NCI-H187 treated with DMSO at 0.1 percent for 48 hours (cell line): Measurements from ENCODE around the gene ZNF331.

ENCODE experiments used
- DNase-seq: peaks from one replicate; lab custom pipeline; 2025; lab: John Stamatoyannopoulos, UW

ZNF331 gene

DNA sequence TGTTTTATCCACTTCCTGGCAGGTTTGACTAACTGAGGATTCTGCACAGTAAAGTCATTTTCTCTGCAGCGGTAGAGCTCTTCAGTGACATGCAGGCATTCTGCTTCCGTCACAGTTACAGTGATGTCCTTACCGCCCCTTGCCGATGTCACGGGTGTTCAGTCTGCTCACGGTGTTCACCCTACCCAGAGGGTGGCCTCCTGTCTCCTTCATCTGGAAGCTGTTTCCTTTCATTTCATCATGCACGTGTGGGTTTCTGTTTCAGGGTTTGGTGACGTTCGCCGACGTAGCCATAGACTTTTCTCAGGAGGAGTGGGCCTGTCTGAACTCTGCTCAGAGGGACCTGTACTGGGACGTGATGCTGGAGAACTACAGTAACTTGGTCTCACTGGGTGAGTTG lies 33.4 kb downstream of the ZNF331 start:
- no peak for DNase-seq

DNA sequence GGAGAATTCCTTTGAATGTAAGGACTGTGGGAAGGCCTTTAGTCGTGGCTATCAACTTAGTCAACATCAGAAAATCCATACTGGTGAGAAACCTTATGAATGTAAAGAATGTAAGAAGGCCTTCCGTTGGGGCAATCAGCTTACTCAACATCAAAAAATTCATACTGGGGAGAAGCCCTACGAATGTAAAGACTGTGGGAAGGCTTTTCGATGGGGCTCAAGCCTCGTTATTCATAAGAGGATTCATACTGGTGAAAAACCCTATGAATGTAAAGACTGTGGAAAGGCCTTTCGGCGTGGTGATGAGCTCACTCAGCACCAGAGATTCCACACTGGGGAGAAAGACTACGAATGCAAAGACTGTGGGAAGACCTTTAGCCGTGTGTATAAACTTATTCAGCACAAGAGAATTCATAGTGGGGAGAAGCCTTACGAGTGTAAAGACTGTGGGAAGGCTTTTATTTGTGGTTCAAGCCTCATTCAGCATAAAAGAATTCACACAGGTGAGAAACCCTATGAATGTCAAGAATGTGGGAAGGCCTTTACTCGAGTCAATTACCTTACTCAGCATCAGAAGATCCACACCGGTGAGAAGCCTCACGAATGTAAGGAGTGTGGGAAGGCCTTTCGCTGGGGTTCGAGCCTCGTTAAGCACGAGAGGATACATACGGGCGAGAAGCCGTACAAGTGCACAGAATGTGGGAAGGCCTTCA lies 39.2 kb downstream of the ZNF331 start:
- DNase-seq: no peak

DNA sequence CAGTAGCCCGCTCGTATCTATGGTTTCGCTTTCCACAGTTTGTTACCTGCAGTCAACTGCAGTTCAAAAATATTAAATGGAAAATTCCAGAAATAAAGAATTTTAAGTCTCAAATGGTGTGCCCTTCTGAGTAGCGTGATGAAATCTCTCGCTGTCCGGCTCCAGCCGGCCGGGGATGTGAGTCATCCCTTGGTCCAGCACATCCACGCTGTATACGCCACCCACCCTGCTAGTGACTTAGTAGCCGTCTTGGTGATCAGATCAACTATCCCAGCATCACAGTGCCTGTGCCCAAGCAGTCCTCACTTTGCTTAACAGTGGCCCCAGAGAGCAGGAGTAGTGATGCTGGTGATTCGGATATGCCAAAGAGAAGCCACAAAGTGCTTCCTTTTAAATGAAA lies 40.0 kb downstream of the ZNF331 start:
- DNase-seq: no peak

DNA sequence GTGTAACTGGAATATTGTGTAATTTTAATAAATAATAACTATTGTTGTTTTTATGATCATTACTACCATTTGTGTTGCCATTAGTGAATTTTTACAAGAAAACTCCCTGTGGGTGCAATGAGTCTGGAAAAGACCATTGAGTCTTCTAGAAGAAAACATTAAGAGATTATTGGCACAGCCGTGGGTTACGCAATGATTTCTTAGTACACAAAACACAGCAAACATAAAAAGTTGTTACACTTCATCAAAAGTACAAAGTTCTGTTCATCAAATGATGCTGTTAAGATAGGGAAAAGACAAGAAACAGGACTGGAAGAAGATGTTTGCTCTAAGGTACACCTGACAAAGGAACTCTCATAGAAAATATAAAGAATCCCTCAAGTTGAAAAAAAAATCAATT lies 41.6 kb downstream of the ZNF331 start:
- DNase-seq: no peak

DNA sequence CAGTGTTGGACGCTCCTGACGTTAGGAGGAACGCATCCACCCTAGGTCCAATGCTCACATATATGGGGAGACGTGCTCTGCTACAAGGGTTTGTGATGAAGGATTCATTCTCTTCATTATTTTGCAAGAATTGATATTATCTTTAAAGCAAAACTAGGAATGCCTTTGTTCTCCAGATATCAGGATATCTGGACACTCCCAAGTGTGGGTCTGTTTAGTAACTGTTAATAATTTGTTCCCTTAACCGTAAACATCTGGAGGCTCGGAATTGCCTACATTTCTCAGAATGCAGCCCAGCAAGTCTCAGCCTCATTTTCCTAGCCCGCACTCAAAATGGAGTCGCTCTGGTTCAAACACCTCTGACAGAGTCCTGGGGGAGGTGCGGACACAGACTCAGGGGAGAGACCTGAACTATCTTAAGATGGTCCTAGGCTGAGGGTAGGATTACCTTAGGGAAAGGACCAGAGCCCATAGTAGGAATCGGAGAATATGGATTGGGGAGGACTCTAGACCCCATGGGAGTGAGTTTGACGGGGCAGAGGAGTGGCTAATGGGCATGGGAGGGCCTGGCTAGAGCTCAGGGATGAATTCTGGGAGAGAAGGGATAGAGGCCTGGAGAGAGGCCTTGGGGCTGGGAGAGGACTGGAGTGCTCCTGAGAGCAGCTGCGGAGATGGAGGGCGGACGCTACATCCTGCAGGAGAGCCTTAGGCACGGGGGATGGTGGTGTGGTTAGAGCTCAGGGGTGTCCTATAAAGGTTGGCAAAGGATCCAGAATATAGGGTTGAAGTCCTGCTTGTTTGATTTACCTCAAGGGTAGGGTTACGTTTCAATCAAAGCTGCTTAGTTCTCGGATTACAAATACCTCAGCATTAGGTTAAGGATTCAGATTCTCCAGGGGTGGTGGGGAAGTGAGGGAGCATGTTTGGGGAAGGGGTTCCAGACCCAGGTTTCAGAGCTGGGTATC lies 43.2 kb downstream of the ZNF331 start:
- no peak for DNase-seq

DNA sequence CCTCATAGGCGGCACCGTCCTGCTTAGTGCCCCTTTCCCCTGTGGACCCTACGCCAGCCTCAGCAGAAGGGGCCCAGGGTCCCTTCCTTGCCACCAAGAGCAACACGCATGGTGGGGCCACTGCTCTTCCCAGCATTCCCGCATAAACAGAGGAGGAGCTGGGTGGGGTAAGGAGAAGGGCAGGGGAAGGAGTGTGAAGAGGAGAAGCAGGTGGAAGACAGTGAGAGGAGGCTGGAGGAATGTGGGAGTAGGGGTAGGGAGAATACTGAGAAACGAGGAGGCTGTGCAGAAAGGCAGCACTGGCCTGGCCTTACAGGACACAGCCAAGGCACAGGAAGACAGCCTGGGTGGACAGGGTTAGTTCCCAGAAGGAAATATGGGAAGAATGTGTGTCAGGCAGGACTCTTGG lies 43.9 kb downstream of the ZNF331 start:
- no peak for DNase-seq

DNA sequence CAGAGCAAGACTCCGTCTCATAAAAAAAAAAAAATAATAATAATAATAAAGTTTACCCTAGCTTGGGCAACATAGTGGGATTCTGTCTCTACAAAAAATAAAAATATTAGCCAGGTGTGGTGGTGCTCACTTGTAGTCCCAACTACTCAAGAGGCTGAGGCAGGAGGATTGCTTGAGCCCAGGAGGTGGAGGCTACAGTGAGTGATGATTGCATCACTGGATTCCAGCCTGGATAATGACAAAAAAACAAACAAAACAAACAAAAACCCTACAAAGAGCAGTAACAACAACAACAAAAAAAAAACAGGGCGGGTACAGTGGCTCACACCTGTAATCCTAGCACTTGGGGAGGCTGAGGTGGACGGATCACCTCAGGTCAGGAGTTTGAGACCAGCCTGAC lies 45.2 kb downstream of the ZNF331 start:
- DNase-seq: no peak

DNA sequence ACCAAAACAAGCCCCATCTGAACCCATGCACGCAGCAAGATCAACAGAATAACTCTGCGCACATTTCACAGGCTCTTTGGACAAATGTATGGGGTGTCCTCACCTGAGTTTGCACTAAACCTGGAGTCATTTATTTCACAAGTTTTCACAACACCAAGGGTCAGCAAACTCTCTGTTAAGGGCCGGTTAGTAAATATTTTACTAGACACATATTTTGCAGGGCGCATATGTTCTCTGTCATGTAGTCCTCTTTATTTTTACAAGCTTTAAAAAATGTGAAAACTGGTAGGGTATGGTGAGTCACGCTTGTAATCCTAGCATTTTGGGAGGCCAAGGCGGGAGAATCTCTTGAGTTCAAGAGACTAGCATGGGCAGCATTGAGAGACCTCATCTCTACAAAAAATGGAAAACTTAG lies 48.3 kb downstream of the ZNF331 start:
- DNase-seq: no peak

DNA sequence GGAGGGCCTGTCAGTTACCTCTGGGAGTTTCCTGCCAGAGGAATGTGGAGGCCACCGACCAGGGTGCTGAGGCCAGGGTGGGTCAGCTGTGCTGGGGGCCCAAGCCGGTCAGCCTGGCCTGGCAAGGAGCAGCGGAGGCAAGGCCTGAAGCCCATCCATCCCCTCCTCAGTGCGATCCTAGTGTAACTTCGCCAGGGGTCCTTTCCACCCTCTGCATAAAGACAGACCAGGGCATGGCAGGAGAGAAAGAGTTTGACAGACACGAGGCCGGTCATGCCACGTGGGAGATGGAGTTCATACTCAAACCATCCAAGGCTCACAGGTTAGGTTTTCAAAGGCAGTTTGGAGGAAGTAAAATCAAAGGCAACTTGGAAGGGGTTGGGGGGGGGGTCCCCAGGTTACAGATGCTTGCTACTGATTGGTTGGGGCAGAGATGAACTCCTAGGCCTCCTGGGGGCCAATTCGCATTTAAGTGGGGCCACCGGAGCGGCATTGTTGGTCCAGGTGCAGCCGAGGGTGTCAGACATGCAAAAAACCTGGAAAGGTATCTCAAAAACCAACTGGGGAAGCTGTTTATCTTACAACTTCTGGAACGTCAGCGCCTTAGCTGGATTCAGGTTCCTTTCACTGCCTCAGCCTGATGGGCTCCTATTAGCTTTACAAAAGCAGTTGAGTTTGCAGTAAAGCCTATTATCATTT lies 57.0 kb downstream of the ZNF331 start:
- DNase-seq: no peak

DNA sequence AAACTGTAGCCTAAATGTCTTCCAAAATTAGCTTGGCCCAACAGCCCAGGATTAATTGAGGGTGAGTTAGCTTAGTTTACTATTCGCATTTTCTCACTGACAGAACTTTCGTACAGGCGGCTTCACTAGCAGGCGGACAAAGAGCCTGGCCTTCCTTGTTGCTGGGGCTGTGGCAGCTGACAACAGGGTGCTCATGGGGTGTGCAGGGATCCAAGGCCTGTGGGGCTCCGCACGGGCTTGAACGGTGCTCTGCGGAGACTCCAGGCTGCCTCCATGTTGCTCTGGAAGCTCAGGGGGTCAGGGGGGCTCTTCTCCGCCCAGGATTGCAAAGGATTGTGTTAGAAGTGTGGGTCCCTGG lies 57.5 kb downstream of the ZNF331 start:
- no peak for DNase-seq

DNA sequence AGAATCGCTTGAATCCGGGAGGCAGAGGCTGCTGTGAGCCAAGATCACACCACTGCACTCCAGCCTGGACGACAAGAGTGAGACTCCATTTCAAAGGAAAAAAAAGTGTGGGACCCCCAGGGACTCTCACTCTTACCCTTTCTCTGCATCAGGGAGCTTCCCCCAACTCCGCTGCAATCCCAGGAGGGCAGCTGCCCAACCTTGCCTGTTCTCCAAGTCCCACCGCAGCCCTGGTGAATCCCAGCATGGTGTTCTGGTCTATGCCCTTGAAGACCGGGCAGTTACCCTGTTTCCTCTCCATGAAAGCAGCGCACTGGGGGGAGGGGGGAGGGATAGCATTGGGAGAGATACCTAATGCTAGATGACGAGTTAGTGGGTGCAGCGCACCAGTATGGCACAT lies 58.1 kb downstream of the ZNF331 start:
- no peak for DNase-seq

DNA sequence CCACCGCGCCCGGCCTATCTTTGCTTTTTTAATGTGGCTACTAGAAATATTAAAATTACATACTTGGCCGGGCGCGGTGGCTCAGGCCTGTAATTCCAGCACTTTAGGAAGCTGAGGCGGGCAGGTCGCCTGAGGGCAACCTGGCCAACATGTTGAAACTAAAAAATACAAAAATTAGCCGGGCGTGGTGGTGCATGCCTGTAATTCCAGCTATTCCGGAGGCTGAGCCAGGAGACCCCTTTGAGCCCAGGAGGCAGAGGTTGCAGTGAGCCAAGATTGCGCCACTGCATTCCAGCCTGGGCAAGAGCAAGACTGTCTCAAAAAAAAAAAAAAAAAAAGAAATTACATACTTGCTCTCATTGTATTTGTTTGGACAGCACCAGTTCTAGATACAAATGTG lies 59.1 kb downstream of the ZNF331 start:
- no peak for DNase-seq

DNA sequence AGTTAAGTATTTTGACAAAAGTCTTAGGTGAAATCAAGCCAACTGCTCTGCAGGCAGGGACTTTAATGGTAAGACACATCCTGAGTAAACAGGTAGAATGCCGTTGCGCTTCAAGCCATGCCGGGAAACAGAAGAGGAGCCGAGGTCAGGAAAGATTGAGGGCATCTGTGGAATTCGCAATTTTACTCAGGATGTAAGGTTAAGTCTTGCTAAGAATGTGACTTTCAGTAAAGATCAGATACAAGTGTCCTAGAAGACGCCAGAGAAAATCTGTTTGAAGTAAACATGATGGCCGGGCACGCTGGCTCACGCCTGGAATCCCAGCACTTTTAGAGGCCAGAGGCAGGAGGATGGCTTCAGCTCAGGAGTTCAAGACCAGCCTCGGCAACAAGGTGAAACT lies 60.4 kb downstream of the ZNF331 start:
- no peak for DNase-seq

DNA sequence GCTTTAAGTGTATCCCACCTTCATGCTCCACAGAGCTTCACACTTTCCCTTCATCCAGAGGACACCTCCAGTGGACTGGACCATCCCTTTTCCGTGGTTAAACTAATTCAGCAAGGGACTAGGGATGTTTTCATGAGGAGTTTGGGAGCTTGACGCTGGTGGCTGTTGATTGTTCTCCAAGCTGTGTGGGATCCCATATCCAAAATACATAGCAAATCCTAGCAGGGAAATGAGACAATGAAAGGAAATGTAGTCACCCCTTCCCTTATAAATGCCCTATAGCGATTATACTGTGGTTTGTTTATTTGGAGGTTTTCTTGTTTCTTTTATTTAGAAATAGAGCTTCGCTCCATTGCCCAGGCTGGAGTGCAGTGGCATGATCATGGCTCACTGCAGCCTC lies 62.3 kb downstream of the ZNF331 start:
- DNase-seq: no peak

DNA sequence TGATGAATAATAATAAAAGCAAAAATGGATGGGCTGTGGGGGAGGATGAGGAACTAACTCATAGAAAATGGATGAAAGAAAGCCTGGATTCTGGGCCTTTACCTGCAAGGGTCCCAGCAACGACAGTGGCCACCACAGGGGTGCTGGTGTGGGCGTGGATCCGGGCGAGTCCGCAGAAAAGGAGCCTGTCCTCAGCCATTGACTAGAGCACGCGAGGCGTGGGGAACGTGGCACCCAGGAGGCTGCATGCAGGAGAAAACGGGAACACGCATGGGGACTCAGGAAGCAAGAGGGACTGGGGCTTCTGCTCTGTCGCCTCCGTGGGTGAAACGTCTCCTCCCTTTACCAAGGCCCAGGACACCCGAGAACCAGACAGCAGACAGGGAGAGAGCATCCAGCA lies 68.1 kb downstream of the ZNF331 start:
- no peak for DNase-seq

DNA sequence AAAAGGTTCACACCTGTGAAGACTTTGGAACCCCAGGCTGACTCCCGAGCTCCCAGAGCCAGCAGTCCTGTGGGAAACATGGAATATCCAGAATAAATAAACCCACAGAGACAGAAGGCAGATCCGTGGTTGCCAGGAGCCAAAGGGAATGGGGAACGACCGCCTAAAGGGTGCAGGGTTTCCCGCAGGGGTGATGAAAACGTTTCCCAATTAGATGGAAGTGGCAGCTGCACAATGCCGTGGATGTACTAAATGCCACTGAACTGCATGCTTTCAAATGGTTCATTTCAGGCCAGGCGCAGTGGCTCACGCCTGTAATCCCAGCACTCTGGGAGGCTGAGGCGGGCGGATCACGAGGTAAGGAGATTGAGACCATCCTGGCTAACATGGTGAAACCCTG lies 70.4 kb downstream of the ZNF331 start:
- no peak for DNase-seq

DNA sequence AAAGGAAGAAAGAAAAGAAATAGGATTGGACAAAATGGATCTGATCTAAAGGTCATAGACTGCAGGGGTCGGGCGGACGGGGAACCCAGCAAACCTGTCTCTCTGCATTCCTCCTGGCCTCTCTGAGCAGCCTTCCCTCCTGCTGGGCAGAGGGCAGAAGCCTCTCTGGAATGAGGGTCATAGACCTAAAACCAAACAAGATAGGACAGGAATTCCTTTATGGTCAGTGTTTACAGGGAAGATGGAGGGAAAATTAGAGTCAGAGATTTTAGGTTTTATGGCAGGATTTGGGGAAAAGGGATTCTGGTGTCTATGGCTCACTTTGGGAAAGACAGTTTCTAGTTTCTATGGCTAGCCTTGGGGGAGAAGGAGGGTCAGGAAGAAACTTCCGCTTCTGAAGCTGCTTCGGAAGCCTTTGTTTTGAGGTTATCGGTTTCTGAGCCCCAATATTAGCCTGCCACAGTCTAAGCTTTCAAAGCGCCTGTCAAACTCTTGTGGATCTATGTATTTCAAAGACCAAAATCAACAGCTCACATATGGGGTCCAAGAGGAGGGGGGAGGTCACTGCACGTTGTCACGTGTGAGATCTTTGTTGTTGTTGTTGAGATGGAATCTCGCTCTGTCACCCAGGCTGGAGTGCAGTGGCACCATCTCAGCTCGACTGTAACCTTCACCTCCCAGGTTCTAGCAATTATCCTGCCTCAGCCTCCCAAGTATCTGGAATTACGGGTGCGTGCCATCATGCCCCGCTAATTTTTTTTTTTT lies 75.0 kb downstream of the ZNF331 start:
- DNase-seq: no peak

DNA sequence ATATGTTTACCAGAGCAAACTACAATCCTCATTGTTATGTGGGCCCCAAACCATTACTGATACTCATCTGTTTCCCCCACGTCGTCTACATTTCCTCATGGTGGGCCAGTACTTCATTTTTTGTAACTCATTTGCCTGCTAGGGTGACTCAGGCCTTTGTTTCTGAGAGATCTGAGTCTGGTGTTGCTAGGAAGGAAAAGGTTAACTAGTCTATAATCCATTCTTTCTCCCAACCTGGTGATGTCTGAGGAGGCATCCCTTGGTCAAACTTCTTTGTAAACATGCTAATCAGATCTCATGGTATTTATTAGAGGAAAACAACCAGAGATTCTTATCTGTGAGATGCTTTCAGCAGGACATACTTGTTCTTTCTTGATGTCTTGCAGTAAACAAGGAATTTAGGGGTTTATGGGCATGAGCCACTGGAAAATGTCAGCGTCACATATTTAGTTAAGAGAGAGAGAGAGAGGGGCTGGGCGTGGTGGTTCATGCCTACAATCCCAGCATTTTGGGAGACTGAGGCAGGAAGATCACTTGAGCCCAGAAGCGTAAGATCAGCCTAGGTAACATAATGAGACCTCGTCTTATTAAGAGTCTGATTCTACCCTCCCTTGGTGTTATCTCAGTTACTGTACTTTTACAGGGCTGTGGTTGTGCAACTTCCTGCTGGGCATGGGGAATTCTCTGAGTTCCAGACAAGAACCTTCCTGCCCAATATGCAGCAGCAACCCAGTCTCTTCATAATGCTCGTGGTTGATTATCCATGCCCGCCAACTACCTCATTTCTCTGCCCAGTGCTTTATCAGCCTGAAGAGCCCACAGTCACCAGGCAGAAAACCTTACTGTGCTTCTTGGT lies 84.2 kb downstream of the ZNF331 start:
- DNase-seq: no peak

DNA sequence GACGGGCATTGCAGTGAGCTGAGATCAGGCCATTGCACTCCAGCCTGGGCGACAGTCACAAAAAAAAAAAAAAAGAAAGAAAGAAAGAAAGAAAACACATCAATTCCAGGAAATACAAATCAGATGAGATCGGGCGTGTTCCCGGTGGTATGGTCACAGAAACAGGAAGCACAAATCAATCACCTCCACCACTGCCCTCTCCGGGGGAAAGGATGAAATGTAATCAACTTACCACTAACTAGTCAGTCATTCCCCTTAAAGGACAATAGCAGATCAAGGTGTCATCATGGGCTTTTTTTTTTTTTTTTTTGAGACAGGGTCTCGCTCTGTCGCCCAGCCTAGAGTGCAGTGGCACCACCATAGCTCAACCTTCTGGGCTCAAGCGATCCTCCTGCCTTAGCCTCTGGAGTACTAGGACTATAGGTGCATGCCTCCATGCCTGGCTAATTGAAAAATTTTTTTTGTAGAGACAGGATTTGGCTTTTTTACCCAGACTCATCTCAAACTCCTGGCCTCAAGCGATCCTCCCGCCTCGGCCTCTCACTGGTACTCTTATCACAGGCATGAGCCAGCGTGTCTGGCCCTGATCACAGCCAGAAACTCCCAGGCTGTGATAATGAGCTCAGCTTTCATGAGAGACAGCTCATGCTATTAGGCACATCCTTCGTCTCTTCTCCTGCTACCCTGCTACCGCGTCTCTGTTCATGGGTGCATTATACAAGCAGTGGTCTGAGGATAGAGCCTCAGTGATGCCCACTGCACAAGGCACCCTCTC lies 87.0 kb downstream of the ZNF331 start:
- DNase-seq: no peak

DNA sequence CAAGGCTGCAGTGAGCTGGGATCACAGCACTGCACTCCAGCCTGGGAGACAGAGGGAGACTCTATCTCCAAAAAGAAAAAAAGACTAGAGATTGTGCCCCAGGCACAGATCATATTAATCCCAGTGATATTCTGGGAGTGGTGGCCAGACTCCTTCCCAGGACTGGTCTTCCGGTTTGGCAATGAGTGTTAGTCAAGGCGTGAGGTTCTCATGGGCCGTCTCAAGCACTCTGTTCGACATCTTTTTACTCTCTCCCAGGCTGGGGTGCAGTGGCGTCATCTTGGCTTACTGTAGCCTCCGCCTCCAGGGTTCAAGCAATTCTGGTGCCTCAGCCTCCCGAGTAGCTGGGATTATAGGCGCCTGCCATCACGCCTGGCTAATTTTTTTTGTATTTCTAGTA lies 88.5 kb downstream of the ZNF331 start:
- DNase-seq: no peak
